C4-2B (cell line): ENCODE data around the gene YY2.

Experiments used
- H3K27ac ChIP-seq: fragments of 450-650 bp; 2 replicates; pipeline ENCODE4 v1.5.1; 2017
- ZFX ChIP-seq: fragments of 450-650 bp; IDR thresholded peaks from 2 replicates; pipeline ENCODE4 v1.6.1; 2017
- TF ChIP-seq, protein P1 (sequence below): fragments of 450-650 bp; conservative IDR thresholded peaks from 2 replicates; pipeline ENCODE4 v1.5.1; 2017; ENCODE audit warnings: mild to moderate bottlenecking

Gene YY2

DNA sequence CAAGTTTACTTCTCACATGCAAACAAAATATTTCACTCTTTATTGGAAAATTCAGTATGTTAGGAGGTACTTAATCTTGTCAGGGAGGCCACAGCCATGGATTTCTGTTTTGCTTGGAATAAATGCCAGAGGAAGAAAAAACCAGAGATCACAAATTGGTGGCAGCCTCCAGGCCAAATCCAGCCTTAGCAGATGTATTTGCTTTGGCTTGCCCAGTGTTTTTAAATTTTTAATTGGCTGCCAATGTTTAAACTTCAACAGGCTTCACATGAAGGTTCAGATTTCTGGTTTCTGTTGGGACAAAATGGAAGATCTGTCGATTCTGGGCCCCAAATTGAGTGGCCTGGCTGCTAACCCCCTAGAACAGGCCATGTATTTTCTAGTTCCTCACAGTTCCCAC lies 19.2 kb downstream of the YY2 start:
- no peak for TF ChIP-seq ZFX
- TF ChIP-seq, protein P1, sequence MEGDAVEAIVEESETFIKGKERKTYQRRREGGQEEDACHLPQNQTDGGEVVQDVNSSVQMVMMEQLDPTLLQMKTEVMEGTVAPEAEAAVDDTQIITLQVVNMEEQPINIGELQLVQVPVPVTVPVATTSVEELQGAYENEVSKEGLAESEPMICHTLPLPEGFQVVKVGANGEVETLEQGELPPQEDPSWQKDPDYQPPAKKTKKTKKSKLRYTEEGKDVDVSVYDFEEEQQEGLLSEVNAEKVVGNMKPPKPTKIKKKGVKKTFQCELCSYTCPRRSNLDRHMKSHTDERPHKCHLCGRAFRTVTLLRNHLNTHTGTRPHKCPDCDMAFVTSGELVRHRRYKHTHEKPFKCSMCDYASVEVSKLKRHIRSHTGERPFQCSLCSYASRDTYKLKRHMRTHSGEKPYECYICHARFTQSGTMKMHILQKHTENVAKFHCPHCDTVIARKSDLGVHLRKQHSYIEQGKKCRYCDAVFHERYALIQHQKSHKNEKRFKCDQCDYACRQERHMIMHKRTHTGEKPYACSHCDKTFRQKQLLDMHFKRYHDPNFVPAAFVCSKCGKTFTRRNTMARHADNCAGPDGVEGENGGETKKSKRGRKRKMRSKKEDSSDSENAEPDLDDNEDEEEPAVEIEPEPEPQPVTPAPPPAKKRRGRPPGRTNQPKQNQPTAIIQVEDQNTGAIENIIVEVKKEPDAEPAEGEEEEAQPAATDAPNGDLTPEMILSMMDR, result no peak
- H3K27ac ChIP-seq, result no peak overlapping the region

GRCh38 chrX:21881881-21882574 lies 26.2 kb downstream of the YY2 start:
- TF ChIP-seq ZFX, result no peak
- TF ChIP-seq, protein P1, result no peak
- H3K27ac ChIP-seq, result no peak overlapping the region

GRCh38 chrX:21883258-21883657 lies 27.5 kb downstream of the YY2 start:
- TF ChIP-seq, protein P1, result no peak
- no peak for TF ChIP-seq ZFX
- no peak overlapping the region; the same call in 1 of the 2 replicates for H3K27ac ChIP-seq

DNA sequence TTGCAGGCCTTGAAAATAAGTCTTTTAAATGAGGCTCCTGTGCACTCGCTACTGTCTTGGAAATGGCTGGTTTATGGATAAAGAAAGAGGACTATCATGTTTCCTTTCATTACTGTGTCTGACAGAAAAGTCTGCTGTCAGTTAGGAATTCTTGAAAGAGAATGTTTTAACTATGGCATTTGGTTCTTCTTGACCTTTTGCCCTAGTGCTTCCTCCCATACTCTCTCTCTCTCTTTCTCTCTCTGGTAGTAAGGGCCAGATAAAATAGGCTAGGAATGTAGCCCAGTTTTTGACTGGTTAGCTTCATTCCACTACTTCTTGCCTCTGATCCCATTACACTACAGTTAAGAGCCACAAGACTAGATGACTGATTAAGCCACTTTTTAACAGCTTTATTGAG lies 29.8 kb downstream of the YY2 start:
- no peak overlapping the region for H3K27ac ChIP-seq
- TF ChIP-seq, protein P1, result no peak
- no peak for TF ChIP-seq ZFX

DNA sequence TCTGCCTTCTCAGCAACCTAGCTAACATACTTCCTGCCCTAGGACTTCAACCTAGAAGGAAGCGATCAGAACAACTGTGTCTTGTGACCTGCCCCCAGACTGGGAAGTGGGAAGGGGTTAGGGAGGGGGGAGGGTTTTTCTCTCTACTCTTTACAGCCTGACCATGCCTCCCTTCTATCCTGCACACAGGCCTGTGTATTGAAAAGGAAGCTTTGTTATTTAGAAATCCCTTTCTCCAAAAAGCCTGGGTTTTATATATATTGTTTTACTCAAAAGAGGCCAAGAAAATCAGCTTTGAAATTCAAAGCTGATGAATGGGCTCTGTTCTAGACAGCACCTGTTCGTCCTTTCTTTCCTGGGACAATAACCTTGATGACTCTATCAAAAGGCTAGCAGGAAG lies 49.5 kb downstream of the YY2 start:
- no peak for TF ChIP-seq ZFX
- TF ChIP-seq, protein P1, result no peak
- H3K27ac ChIP-seq, result peak overlapping the region; percentile 61; the same call in 1 of the 2 replicates

GRCh38 chrX:21905953-21906352 lies 50.2 kb downstream of the YY2 start:
- H3K27ac ChIP-seq, result no peak overlapping the region

GRCh38 chrX:21907260-21907659 lies 51.5 kb downstream of the YY2 start:
- H3K27ac ChIP-seq, result no peak overlapping the region
- TF ChIP-seq, protein P1, result no peak
- TF ChIP-seq ZFX, result no peak

More at GRCh38 chrX:21905953-21906352, 50.2 kb downstream of the YY2 start:
- TF ChIP-seq, protein P1, result no peak
- TF ChIP-seq ZFX, result no peak
